GM23248 (cell line): ENCODE measurements around the gene DNMT3B. TPM values are rescaled to one million over a fixed set of nuclear protein-coding genes. Genes with fewer than 3 reads are reported as not detected.
"Not testable (repeated sequence)": the region's sequence is repeated elsewhere in the genome, so short reads cannot be mapped to it uniquely, and the experiment has no call there.

Experiments
- DNase-seq: peaks from one replicate; pipeline ENCODE4 v3.0.0-alpha.2; 2015
- H2AFZ ChIP-seq: fragments of 200-600 bp; sonication (generic); 2 replicates; pipeline ENCODE4 v1.6.1; 2016; ENCODE audit warnings: antibody characterized with exemption
- H3F3A ChIP-seq: fragments of 200-600 bp; sonication (generic); 2 replicates; pipeline ENCODE4 v1.6.1; 2016; ENCODE audit warnings: mild to moderate bottlenecking, antibody characterized with exemption, mixed run types; ENCODE audit not compliant: insufficient read depth
- H3K27ac ChIP-seq: fragments of 200-600 bp; sonication (generic); 2 replicates; pipeline ENCODE4 v1.5.1; 2016; ENCODE audit warnings: mild to moderate bottlenecking
- H3K27me3 ChIP-seq: fragments of 200-600 bp; sonication (generic); replicated peaks from 2 replicates; pipeline ENCODE4 v1.6.1; 2016; ENCODE audit warnings: mild to moderate bottlenecking; ENCODE audit not compliant: insufficient read depth
- H3K36me3 ChIP-seq: fragments of 200-600 bp; sonication (generic); 2 replicates; pipeline ENCODE4 v1.6.1; 2016; ENCODE audit warnings: low read depth, mild to moderate bottlenecking
- H3K4me1 ChIP-seq: fragments of 200-600 bp; sonication (generic); 2 replicates; pipeline ENCODE4 v1.6.1; 2016; ENCODE audit warnings: mild to moderate bottlenecking; ENCODE audit not compliant: insufficient read depth
- H3K4me2 ChIP-seq: fragments of 200-600 bp; sonication (generic); one replicate; pipeline ENCODE4 v1.6.1; 2016; ENCODE audit warnings: mild to moderate bottlenecking; ENCODE audit not compliant: unreplicated experiment
- H3K4me3 ChIP-seq: fragments of 200-600 bp; sonication (generic); 2 replicates; pipeline ENCODE4 v1.5.1; 2016; ENCODE audit warnings: mild to moderate bottlenecking
- H3K79me2 ChIP-seq: fragments of 200-600 bp; sonication (generic); 2 replicates; pipeline ENCODE4 v1.6.1; 2016; ENCODE audit warnings: mild to moderate bottlenecking; ENCODE audit not compliant: insufficient read depth
- H3K9ac ChIP-seq: fragments of 200-600 bp; sonication (generic); 2 replicates; pipeline ENCODE4 v1.6.1; 2016; ENCODE audit warnings: mild to moderate bottlenecking
- H3K9me2 ChIP-seq: fragments of 200-600 bp; sonication (generic); 2 replicates; pipeline ENCODE4 v1.6.1; 2016; ENCODE audit warnings: mixed run types, mild to moderate bottlenecking, moderate library complexity; ENCODE audit not compliant: insufficient read depth
- H3K9me3 ChIP-seq: fragments of 200-600 bp; sonication (generic); one replicate; pipeline ENCODE4 v1.6.1; 2017; ENCODE audit warnings: low read depth
- H4K20me1 ChIP-seq: fragments of 200-600 bp; sonication (generic); 2 replicates; pipeline ENCODE4 v1.6.0; 2016; ENCODE audit not compliant: insufficient read depth
- EZH2 ChIP-seq: fragments of 200-600 bp; sonication (generic); IDR thresholded peaks from 2 replicates; pipeline ENCODE4 v1.6.1; 2018; ENCODE audit warnings: antibody characterized with exemption, mild to moderate bottlenecking; ENCODE audit not compliant: insufficient read depth, poor library complexity, severe bottlenecking
- EZH2phosphoT487 ChIP-seq: fragments of 200-600 bp; sonication (generic); IDR thresholded peaks from 2 replicates; pipeline ENCODE4 v1.6.1; 2018; ENCODE audit warnings: antibody characterized with exemption, moderate library complexity, mild to moderate bottlenecking, low read depth; ENCODE audit not compliant: insufficient read depth
- WGBS, 2 experiments: methylation state at CpG; one replicate each; pipeline ENCODE4 v1.1.6; 2015 to 2017; ENCODE audit warnings: low lambda C conversion rate in 2 of 2, low coverage in 1 of 2; ENCODE audit errors: missing lambda C conversion rate in 2 of 2; 5-methylcytosine and 5-hydroxymethylcytosine counted together
- in situ Hi-C: fragments of 300-500 bp; cut with MboI; formaldehyde crosslinking; loops from 2 replicates; pipeline ENCODE4 v1.15.0; 2020
- polyA plus RNA-seq: library from polyadenylated mRNA; unstranded; fragments of >200 nt; fragmentation: Nextera tagmentation; extraction: Ambion mirVana; gene quantifications from 2 replicates; pipeline ENCODE4 v1.2.1, GENCODE V29; 2016
- total RNA-seq: library from RNA; depleted of rRNA; stranded (reverse); fragments of >200 nt; shearing (Covaris generic); gene quantifications from 2 replicates; pipeline ENCODE4 v1.2.3, GENCODE V29; 2014

Gene DNMT3B
- total and polyA plus RNA-seq, 2 experiments from 2014 or later: 0.85 to 1.5 TPM

DNA sequence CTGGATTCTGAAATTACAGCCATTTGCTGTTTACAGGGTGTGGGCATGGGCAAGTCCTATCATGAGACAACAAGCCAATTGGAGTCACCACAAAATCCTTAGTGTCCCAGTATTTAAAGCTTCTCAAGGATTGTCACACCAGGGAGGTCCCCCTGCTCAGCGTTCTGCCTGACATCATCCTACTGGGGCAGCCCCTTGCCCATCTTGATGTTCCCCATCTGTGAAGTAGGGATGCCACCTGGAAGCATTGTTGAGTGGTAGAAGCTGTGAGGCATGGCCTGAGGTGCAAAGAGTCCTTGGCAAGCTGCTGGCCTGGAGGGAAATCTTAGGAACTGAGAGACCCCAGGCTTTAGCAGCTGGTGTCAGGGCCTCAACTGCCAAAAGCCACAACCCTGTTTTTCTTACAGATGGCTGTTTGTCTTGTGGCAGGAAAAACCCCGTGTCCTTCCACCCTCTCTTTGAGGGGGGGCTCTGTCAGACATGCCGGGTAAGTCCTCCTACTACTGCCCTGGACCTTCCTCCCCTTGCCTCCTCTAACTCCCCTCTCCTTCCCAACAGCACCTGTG is 34.3 kb downstream of the DNMT3B start:
- Histone ChIP-seq H2AFZ (no peak overlapping the region), H3K9me2 (no peaks in the 10 kb centered on the region), H3K9ac (no peak overlapping the region), H4K20me1 (no peaks in the 10 kb centered on the region), H3K27me3 (no peaks in the 10 kb centered on the region), H3F3A (no peaks in the 10 kb centered on the region), H3K36me3 (no peaks in the 10 kb centered on the region), H3K9me3 (no peaks in the 10 kb centered on the region), H3K4me1 (no peaks in the 10 kb centered on the region), H3K4me3 (no peak overlapping the region), H3K79me2 (no peaks in the 10 kb centered on the region), H3K4me2 (no peak overlapping the region), H3K27ac (no peak overlapping the region)
- in situ Hi-C loops: loop anchor here (25.0 kb wide), 1 partner anchor 259 kb away; no protein-coding TSS in a partner anchor
- no peak for DNase-seq
- TF ChIP-seq EZH2 (no peak), EZH2phosphoT487 (no peak)
- 81 to 83% methylated on average over 3 of the region's 3 CpGs for WGBS, 2 experiments

DNA sequence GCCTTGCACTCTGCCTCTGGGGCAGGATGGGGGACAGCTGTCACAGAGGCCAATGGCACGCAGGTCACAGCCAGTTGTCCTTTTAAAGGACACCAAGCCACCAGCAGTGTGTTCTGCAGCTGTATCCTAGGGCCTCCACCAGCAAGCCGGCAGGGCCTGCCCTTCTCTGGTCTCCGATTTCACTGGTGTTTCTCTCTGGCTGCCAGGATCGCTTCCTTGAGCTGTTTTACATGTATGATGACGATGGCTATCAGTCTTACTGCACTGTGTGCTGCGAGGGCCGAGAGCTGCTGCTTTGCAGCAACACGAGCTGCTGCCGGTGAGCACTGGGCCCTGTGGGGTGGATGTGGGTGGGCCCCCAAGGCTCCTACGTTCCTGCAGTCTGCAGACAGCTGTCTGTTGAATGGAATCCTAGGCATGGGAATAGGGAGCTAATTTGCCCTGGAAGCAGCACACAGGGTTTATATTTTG is 34.8 kb downstream of the DNMT3B start:
- H3K4me3 ChIP-seq: no peak overlapping the region
- no peaks in the 10 kb centered on the region for H3K27me3 ChIP-seq
- no peak overlapping the region for H3K27ac ChIP-seq
- no peak overlapping the region for H3K9ac ChIP-seq
- 85 to 88% methylated on average over 10 of the region's 10 CpGs for WGBS, 2 experiments
- TF ChIP-seq EZH2phosphoT487 (no peak), EZH2 (no peak)
- no peak overlapping the region for H3K4me2 ChIP-seq
- no peaks in the 10 kb centered on the region for H4K20me1 ChIP-seq
- no peak for DNase-seq
- no peaks in the 10 kb centered on the region for H3K9me2 ChIP-seq
- H3K36me3 ChIP-seq: no peaks in the 10 kb centered on the region
- H2AFZ ChIP-seq: no peak overlapping the region
- H3K4me1 ChIP-seq: no peaks in the 10 kb centered on the region
- in situ Hi-C loops: loop anchor here (25.0 kb wide), 1 partner anchor 260 kb away; no protein-coding TSS in a partner anchor
- no peaks in the 10 kb centered on the region for H3K79me2 ChIP-seq
- H3F3A ChIP-seq: no peaks in the 10 kb centered on the region
- no peaks in the 10 kb centered on the region for H3K9me3 ChIP-seq

DNA sequence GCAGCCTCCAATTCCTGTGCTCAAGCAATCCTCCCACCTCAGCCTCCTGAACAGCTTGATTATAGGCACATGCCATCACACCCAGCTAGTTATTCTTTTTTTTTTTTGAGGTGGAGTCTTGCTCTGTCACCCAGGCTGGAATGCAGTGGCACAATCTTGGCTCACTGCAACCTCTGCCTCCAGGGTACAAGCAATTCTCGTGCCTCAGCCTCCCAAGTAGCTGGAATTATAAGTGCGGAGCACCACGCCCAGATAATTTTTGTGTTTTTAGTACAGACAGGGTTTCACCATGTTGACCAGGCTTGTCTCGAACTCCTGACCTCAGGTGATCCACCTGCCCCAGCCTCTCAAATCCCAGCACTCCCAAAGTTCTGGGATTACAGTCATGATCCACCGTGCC is 35.4 kb downstream of the DNMT3B start:
- DNase-seq, H2AFZ ChIP-seq, H3K79me2 ChIP-seq, H3K4me3 ChIP-seq, H3F3A ChIP-seq, H3K9me2 ChIP-seq, H3K4me2 ChIP-seq, H3K36me3 ChIP-seq, H3K27ac ChIP-seq, H3K27me3 ChIP-seq, H4K20me1 ChIP-seq, H3K9me3 ChIP-seq, H3K4me1 ChIP-seq, H3K9ac ChIP-seq: not testable (repeated sequence)
- 96 to 97% methylated on average over 5 of the region's 5 CpGs for WGBS, 2 experiments
- in situ Hi-C loops: loop anchor here (25.0 kb wide), 1 partner anchor 260 kb away; no protein-coding TSS in a partner anchor

DNA sequence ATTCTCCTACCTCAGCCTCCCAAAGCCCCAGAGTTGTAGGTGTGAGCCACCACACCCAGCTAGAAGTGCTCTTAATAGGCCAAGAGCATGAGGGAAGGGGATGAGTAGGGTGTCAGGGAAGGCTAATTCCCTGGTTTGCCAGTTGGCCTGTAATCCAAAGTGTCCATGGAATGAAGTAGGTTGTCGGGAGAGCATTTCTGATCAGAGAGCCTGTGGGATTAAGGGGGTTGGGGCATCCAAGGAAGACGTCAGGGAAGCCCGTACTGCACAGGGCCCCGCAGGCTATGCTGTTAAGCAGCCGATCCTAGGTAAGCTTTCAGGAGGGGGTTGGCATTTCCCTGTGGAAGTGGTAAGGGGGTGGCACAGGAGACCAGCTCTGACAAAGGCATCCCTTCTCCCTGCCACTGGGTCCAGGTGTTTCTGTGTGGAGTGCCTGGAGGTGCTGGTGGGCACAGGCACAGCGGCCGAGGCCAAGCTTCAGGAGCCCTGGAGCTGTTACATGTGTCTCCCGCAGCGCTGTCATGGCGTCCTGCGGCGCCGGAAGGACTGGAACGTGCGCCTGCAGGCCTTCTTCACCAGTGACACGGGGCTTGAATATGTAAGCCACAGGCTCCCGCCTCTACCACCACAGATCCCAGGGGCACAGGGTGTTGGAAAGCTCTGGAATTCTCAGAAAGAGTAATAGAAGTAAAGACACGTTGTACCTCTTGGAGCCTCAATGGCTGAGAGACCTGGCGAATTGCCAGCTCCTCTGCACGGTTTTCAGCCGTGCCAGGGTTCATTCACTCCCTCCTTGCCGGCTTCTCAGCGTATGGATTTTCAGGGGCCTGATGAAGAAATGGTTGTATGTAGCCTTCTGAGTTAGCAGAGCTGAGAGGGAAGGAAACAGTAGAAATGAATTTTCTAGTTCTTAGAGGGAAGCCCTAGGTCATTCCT is 36.1 kb downstream of the DNMT3B start:
- no peak overlapping the region for H2AFZ ChIP-seq
- H3F3A ChIP-seq: no peaks in the 10 kb centered on the region
- H3K4me1 ChIP-seq: no peaks in the 10 kb centered on the region
- H3K4me2 ChIP-seq: no peak overlapping the region
- H3K79me2 ChIP-seq: no peaks in the 10 kb centered on the region
- no peaks in the 10 kb centered on the region for H3K36me3 ChIP-seq
- H3K9me3 ChIP-seq: no peaks in the 10 kb centered on the region
- H3K4me3 ChIP-seq: no peak overlapping the region
- no peaks in the 10 kb centered on the region for H3K9me2 ChIP-seq
- H3K27ac ChIP-seq: no peak overlapping the region
- in situ Hi-C loops: loop anchor here (25.0 kb wide), 1 partner anchor 261 kb away; no protein-coding TSS in a partner anchor
- TF ChIP-seq EZH2phosphoT487 (no peak), EZH2 (no peak)
- no peaks in the 10 kb centered on the region for H3K27me3 ChIP-seq
- no peaks in the 10 kb centered on the region for H4K20me1 ChIP-seq
- DNase-seq: no peak
- WGBS, 2 experiments: 85 to 87% methylated on average over 22 of the region's 23 CpGs
- H3K9ac ChIP-seq: no peak overlapping the region
